MM.1S (cell line): Measurements from ENCODE around the gene MAPRE3.
A peak's percentile ranks its signal among the peaks of the same experiment; 100 is the strongest.

Experiments used
- DNase-seq: peaks from one replicate; pipeline ENCODE4 v3.0.0-alpha.2; 2015
- H2AFZ ChIP-seq: fragments of 300-600 bp; sonication (generic); 2 replicates; pipeline ENCODE4 v1.6.0; 2016; ENCODE audit warnings: antibody characterized with exemption, low read length
- H3F3A ChIP-seq: fragments of 300-600 bp; sonication (generic); 2 replicates; pipeline ENCODE4 v1.6.1; 2016; ENCODE audit warnings: mild to moderate bottlenecking, antibody characterized with exemption, low read length, moderate library complexity, mixed read lengths; ENCODE audit not compliant: insufficient read depth
- H3K27ac ChIP-seq: fragments of 300-600 bp; sonication (generic); 2 replicates; pipeline ENCODE4 v1.5.1; 2016; ENCODE audit warnings: mild to moderate bottlenecking, low read length
- H3K27me3 ChIP-seq: fragments of 300-600 bp; sonication (generic); replicated peaks from 2 replicates; pipeline ENCODE4 v1.6.0; 2016; ENCODE audit warnings: low read length; ENCODE audit not compliant: insufficient read depth
- H3K36me3 ChIP-seq: fragments of 300-600 bp; sonication (generic); replicated peaks from 2 replicates; pipeline ENCODE4 v1.6.1; 2016; ENCODE audit warnings: mild to moderate bottlenecking, low read length, mixed read lengths; ENCODE audit not compliant: insufficient read depth
- H3K4me1 ChIP-seq: fragments of 300-600 bp; sonication (generic); 2 replicates; pipeline ENCODE4 v1.6.1; 2016; ENCODE audit warnings: low read length, mixed read lengths
- H3K4me2 ChIP-seq: fragments of 300-600 bp; sonication (generic); 2 replicates; pipeline ENCODE4 v1.6.0; 2016; ENCODE audit warnings: low read depth, low read length
- H3K4me3 ChIP-seq: fragments of 300-600 bp; sonication (generic); 2 replicates; pipeline ENCODE4 v1.5.1; 2016; ENCODE audit warnings: low read length, mixed read lengths
- H3K79me2 ChIP-seq: fragments of 300-600 bp; sonication (generic); 2 replicates; pipeline ENCODE4 v1.6.1; 2016; ENCODE audit warnings: mixed run types, low read length, mixed read lengths
- H3K9ac ChIP-seq: fragments of 300-600 bp; sonication (generic); 2 replicates; pipeline ENCODE4 v1.6.1; 2016; ENCODE audit warnings: low read length, mixed read lengths
- H3K9me2 ChIP-seq: fragments of 300-600 bp; sonication (generic); replicated peaks from 2 replicates; pipeline ENCODE4 v1.6.1; 2016; ENCODE audit warnings: mild to moderate bottlenecking, low read length, mixed read lengths; ENCODE audit not compliant: insufficient read depth
- H3K9me3 ChIP-seq: fragments of 300-600 bp; sonication (generic); replicated peaks from 2 replicates; pipeline ENCODE4 v1.6.1; 2016; ENCODE audit warnings: mild to moderate bottlenecking, low read length, mixed read lengths; ENCODE audit not compliant: insufficient read depth
- H4K20me1 ChIP-seq: fragments of 300-600 bp; sonication (generic); 2 replicates; pipeline ENCODE4 v1.6.1; 2016; ENCODE audit warnings: mild to moderate bottlenecking, low read length, moderate library complexity, mixed read lengths; ENCODE audit not compliant: insufficient read depth
- EZH2 ChIP-seq: fragments of 300-600 bp; sonication (generic); optimal IDR thresholded peaks from 2 replicates; pipeline ENCODE3; 2017; ENCODE audit warnings: low read depth, mild to moderate bottlenecking, antibody characterized with exemption, low read length, mixed read lengths
- EZH2phosphoT487 ChIP-seq: fragments of 300-600 bp; sonication (generic); IDR thresholded peaks from 2 replicates; pipeline ENCODE4 v1.6.1; 2018; ENCODE audit warnings: antibody characterized with exemption, low read length
- TF ChIP-seq, protein P1 (sequence below): fragments of 300-600 bp; sonication (generic); IDR thresholded peaks from 2 replicates; pipeline ENCODE4 v1.5.1; 2016; ENCODE audit warnings: antibody characterized with exemption, low read length, mixed read lengths

The MAPRE3 gene

GRCh38 chr2:27029051-27029450 is 58.6 kb downstream of the MAPRE3 start:
- TF ChIP-seq, protein P1, sequence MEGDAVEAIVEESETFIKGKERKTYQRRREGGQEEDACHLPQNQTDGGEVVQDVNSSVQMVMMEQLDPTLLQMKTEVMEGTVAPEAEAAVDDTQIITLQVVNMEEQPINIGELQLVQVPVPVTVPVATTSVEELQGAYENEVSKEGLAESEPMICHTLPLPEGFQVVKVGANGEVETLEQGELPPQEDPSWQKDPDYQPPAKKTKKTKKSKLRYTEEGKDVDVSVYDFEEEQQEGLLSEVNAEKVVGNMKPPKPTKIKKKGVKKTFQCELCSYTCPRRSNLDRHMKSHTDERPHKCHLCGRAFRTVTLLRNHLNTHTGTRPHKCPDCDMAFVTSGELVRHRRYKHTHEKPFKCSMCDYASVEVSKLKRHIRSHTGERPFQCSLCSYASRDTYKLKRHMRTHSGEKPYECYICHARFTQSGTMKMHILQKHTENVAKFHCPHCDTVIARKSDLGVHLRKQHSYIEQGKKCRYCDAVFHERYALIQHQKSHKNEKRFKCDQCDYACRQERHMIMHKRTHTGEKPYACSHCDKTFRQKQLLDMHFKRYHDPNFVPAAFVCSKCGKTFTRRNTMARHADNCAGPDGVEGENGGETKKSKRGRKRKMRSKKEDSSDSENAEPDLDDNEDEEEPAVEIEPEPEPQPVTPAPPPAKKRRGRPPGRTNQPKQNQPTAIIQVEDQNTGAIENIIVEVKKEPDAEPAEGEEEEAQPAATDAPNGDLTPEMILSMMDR = no peak
- TF ChIP-seq EZH2 (no peak), EZH2phosphoT487 (no peak)
- H3K9me3 ChIP-seq = no peaks in the 10 kb centered on the region
- peaks cover 1% of the 10 kb centered on the region for H3K4me1 ChIP-seq
- H3K36me3 ChIP-seq = no peaks in the 10 kb centered on the region
- H3F3A ChIP-seq = no peaks in the 10 kb centered on the region
- H3K4me2 ChIP-seq = no peak overlapping the region
- H3K4me3 ChIP-seq = no peak overlapping the region
- no peak for DNase-seq
- no peak overlapping the region for H2AFZ ChIP-seq
- peaks cover 16% of the 10 kb centered on the region for H3K79me2 ChIP-seq
- no peak overlapping the region for H3K27ac ChIP-seq
- no peaks in the 10 kb centered on the region for H4K20me1 ChIP-seq
- no peaks in the 10 kb centered on the region for H3K27me3 ChIP-seq
- no peak overlapping the region for H3K9ac ChIP-seq
- H3K9me2 ChIP-seq = no peaks in the 10 kb centered on the region

GRCh38 chr2:27032495-27033252 is 62.2 kb downstream of the MAPRE3 start, which contains the start of gene TMEM214:
TSS of gene TMEM214 (plus strand) at chr2:27032965. CDS start at chr2:27033016, 51 bp downstream.
- Histone ChIP-seq H3K36me3 (peaks cover 6% of the 10 kb centered on the region), H4K20me1 (no peaks in the 10 kb centered on the region), H3F3A (no peaks in the 10 kb centered on the region), H3K9me2 (no peaks in the 10 kb centered on the region), H3K27me3 (no peaks in the 10 kb centered on the region), H3K27ac (peak within 1 kb of the TSS; percentile 25; the same call in 1 of the 2 replicates), H3K79me2 (peaks cover 45% of the 10 kb centered on the region), H3K9me3 (no peaks in the 10 kb centered on the region), H3K4me3 (peak within 1 kb of the TSS; percentile 94), H3K4me2 (peak within 1 kb of the TSS; percentile 92), H3K9ac (peak within 1 kb of the TSS; percentile 86), H2AFZ (peak within 1 kb of the TSS; percentile 99), H3K4me1 (peaks cover 5% of the 10 kb centered on the region)
- no peak for TF ChIP-seq EZH2phosphoT487
- TF ChIP-seq, protein P1 = no peak
- no peak for TF ChIP-seq EZH2
- peak; percentile 81 for DNase-seq

DNA sequence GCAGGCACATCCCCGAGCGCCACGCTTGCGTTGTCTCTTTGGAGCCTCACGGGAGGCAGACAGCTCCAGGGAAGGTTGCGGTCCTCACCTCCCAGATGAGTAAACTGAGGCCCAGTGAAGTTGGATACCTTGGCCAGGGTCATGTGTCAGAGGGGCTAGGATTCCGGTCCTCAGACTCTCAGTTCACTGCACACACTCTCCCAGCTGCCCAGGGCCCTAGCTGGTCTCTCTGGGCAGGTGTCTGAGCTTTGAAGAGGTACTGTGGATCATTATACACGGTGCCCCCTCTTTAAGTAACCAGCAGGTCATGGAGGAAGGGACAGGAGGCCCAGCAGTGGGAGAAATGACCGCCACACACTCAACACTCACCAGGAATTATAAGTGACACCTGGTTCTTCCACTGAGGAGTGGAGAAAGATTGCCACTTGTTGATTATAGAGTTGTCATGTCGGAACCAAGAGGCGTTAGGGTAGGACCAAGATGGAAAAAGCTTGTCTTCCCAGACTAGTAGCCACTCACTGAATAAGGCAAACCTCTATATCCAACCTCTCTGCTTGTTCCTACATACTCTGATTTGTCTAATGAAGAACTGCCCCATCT is 62.9 kb downstream of the MAPRE3 start:
- Histone ChIP-seq H3K27me3 (no peaks in the 10 kb centered on the region), H3K4me2 (peak overlapping the region; percentile 92), H3K36me3 (peaks cover 7% of the 10 kb centered on the region), H3F3A (no peaks in the 10 kb centered on the region), H3K9me3 (no peaks in the 10 kb centered on the region), H3K9me2 (no peaks in the 10 kb centered on the region), H3K4me1 (peaks cover 5% of the 10 kb centered on the region), H2AFZ (peak overlapping the region; percentile 49), H3K9ac (peak overlapping the region; percentile 86), H3K79me2 (peaks cover 45% of the 10 kb centered on the region), H3K27ac (peak overlapping the region; percentile 25; the same call in 1 of the 2 replicates), H3K4me3 (peak overlapping the region; percentile 94), H4K20me1 (no peaks in the 10 kb centered on the region)
- TF ChIP-seq, protein P1 = no peak
- TF ChIP-seq EZH2phosphoT487 (no peak), EZH2 (no peak)
- DNase-seq = no peak
